WTC11 (cell line): ENCODE measurements around the gene KRTAP4-6. TPM values are rescaled to one million over a fixed set of nuclear protein-coding genes. Genes with fewer than 3 reads are reported as not detected.
"Not testable (repeated sequence)": the region's sequence is repeated elsewhere in the genome, so short reads cannot be mapped to it uniquely, and the experiment has no call there.

Experiments
- ATAC-seq: fragments of 200-7000 bp; cut with Tn5 transposase; 2 replicates; pipeline ENCODE4 v1.10.0; 2021; ENCODE audit warnings: mild to moderate bottlenecking, moderate library complexity
- CTCF ChIA-PET: fragments of 300-600 bp; sonication (Branson Sonifier 250); formaldehyde crosslinking; loops from one replicate; lab custom pipeline; 2021; ENCODE audit warnings: antibody characterized with exemption; lab: Charles Lee
- POLR2A ChIA-PET: fragments of 350-600 bp; sonication (Branson Sonifier 250); formaldehyde crosslinking; loops from one replicate; lab custom pipeline; 2021; ENCODE audit warnings: antibody characterized with exemption; lab: Charles Lee
- DNase-seq: peaks from one replicate; pipeline ENCODE4 v3.0.0; 2021; ENCODE audit warnings: low spot score
- H3K27ac Mint-ChIP-seq: 2 replicates; pipeline ENCODE4 v1.8.0; 2021; ENCODE audit warnings: mixed read lengths
- H3K27me3 Mint-ChIP-seq: 2 replicates; pipeline ENCODE4 v1.8.0; 2021; ENCODE audit warnings: low read depth, mild to moderate bottlenecking, moderate library complexity, mixed read lengths
- H3K36me3 Mint-ChIP-seq: 2 replicates; pipeline ENCODE4 v1.8.0; 2021; ENCODE audit warnings: mixed read lengths
- H3K4me1 Mint-ChIP-seq: 2 replicates; pipeline ENCODE4 v1.8.0; 2022; ENCODE audit warnings: mixed read lengths
- H3K4me3 Mint-ChIP-seq: 2 replicates; pipeline ENCODE4 v1.8.0; 2021; ENCODE audit warnings: mild to moderate bottlenecking, moderate library complexity, mixed read lengths
- H3K9me3 Mint-ChIP-seq: 2 replicates; pipeline ENCODE4 v1.8.0; 2021; ENCODE audit warnings: mixed read lengths
- AR ChIP-seq: fragments of 250-450 bp; sonication (Bioruptor Pico); IDR thresholded peaks from 2 replicates; pipeline ENCODE4 v1.9.0; 2021; ENCODE audit warnings: mild to moderate bottlenecking
- ATF6 ChIP-seq: sonication (generic); formaldehyde crosslinking; IDR thresholded peaks from 2 replicates; pipeline ENCODE4 v1.8.1; 2023; ENCODE audit warnings: mild to moderate bottlenecking, missing genetic modification reagents
- CTCF ChIP-seq: fragments of 200-600 bp; IDR thresholded peaks from 2 replicates; pipeline ENCODE4 v1.8.0; 2022; ENCODE audit warnings: antibody characterized with exemption
- FOXK1 ChIP-seq: sonication (generic); formaldehyde crosslinking; IDR thresholded peaks from 2 replicates; pipeline ENCODE4 v1.8.0; 2022; ENCODE audit warnings: mild to moderate bottlenecking, moderate library complexity, missing genetic modification reagents
- FOXP4 ChIP-seq: sonication (generic); formaldehyde crosslinking; IDR thresholded peaks from 2 replicates; pipeline ENCODE4 v1.8.0; 2022; ENCODE audit warnings: mild to moderate bottlenecking, missing genetic modification reagents
- IRF2 ChIP-seq: sonication (generic); formaldehyde crosslinking; IDR thresholded peaks from 2 replicates; pipeline ENCODE4 v1.8.0; 2022; ENCODE audit warnings: low read depth, missing genetic modification reagents, borderline replicate concordance
- NR3C1 ChIP-seq: sonication (generic); formaldehyde crosslinking; conservative IDR thresholded peaks from 2 replicates; pipeline ENCODE4 v1.8.1; 2023; ENCODE audit warnings: low read depth, mild to moderate bottlenecking, missing genetic modification reagents
- PRDM15 ChIP-seq: sonication (generic); formaldehyde crosslinking; IDR thresholded peaks from 2 replicates; pipeline ENCODE4 v1.8.0; 2022; ENCODE audit warnings: missing genetic modification reagents
- USF2 ChIP-seq: sonication (generic); formaldehyde crosslinking; IDR thresholded peaks from 2 replicates; pipeline ENCODE4 v1.8.1; 2023; ENCODE audit warnings: mild to moderate bottlenecking, missing genetic modification reagents, moderate library complexity
- ZNF219 ChIP-seq: sonication (generic); formaldehyde crosslinking; IDR thresholded peaks from 2 replicates; pipeline ENCODE4 v1.8.0; 2023; ENCODE audit warnings: missing genetic modification reagents, mild to moderate bottlenecking, borderline replicate concordance
- ZNF232 ChIP-seq: sonication (generic); formaldehyde crosslinking; IDR thresholded peaks from 2 replicates; pipeline ENCODE4 v1.8.0; 2022; ENCODE audit warnings: mild to moderate bottlenecking, missing genetic modification reagents
- ZNF263 ChIP-seq: sonication (generic); formaldehyde crosslinking; IDR thresholded peaks from 2 replicates; pipeline ENCODE4 v1.8.1; 2022; ENCODE audit warnings: low read depth, mild to moderate bottlenecking, moderate library complexity, missing genetic modification reagents
- ZNF317 ChIP-seq: sonication (generic); formaldehyde crosslinking; IDR thresholded peaks from 2 replicates; pipeline ENCODE4 v1.8.1; 2023; ENCODE audit warnings: low read depth, mild to moderate bottlenecking, moderate library complexity, missing genetic modification reagents, borderline replicate concordance
- ZNF416 ChIP-seq: fragments of 250-450 bp; sonication (Bioruptor Pico); IDR thresholded peaks from 2 replicates; pipeline ENCODE4 v1.9.0; 2021; ENCODE audit warnings: mild to moderate bottlenecking, inconsistent platforms
- total RNA-seq: library from RNA; stranded (reverse); gene quantifications from 3 replicates; pipeline ENCODE4 v1.2.3, GENCODE V29; 2021

The KRTAP4-6 gene
- total RNA-seq, 1 experiment from 2014 or later = not detected

- no peak for TF ChIP-seq FOXP4
- no peak for TF ChIP-seq CTCF
- TF ChIP-seq ZNF317 (CRISPR knock-in tag) = no peak
- TF ChIP-seq ZNF416 (CRISPR knock-in tag) = no peak
- TF ChIP-seq FOXK1 (CRISPR knock-in tag) = no peak
- TF ChIP-seq, all 79 proteins: peak for 0
These were observed 29.0 kb downstream of the KRTAP4-6 start (continued) for GRCh38 chr17:41111151-41111885.

GRCh38 chr17:41108728-41109386 lies 31.5 kb downstream of the KRTAP4-6 start:
- DNase-seq, H3K4me3 Mint-ChIP-seq, POLR2A ChIA-PET, CTCF ChIA-PET, H3K27me3 Mint-ChIP-seq, ATAC-seq: not testable (repeated sequence)
- H3K4me1 Mint-ChIP-seq = peaks cover 43% of the 10 kb centered on the region
- peaks cover 42% of the 10 kb centered on the region for H3K9me3 Mint-ChIP-seq
- peak overlapping the region; percentile 14; the same call in 1 of the 2 replicates for H3K27ac Mint-ChIP-seq
- peaks cover 43% of the 10 kb centered on the region for H3K36me3 Mint-ChIP-seq

GRCh38 chr17:41107941-41108450 lies 32.3 kb downstream of the KRTAP4-6 start:
- peak overlapping the region; percentile 80 for H3K27ac Mint-ChIP-seq
- peaks cover 36% of the 10 kb centered on the region for H3K36me3 Mint-ChIP-seq
- DNase-seq (no peak), ATAC-seq (no peak)
- CTCF ChIA-PET = no interaction called here
- POLR2A ChIA-PET = no interaction called here
- H3K27me3 Mint-ChIP-seq = no peaks in the 10 kb centered on the region
- H3K9me3 Mint-ChIP-seq = peaks cover 36% of the 10 kb centered on the region
- H3K4me3 Mint-ChIP-seq = no peak overlapping the region
- H3K4me1 Mint-ChIP-seq = peaks cover 43% of the 10 kb centered on the region
- TF ChIP-seq NR3C1 (CRISPR knock-in tag) (no peak), AR (no peak), ZNF263 (CRISPR knock-in tag) (no peak), PRDM15 (no peak), ATF6 (no peak), USF2 (CRISPR knock-in tag) (no peak), IRF2 (CRISPR knock-in tag) (no peak), ZNF232 (CRISPR knock-in tag) (no peak), ZNF219 (CRISPR knock-in tag) (no peak)
